H1 (cell line): Measurements from ENCODE around the gene CABCOCO1. TPM values are rescaled to one million over a fixed set of nuclear protein-coding genes. Genes with fewer than 3 reads are reported as not detected.

Experiments
- SRF ChIP-seq: IDR thresholded peaks from 2 replicates; pipeline ENCODE4 v1.6.1; 2011; ENCODE audit warnings: mild to moderate bottlenecking, low read depth, low read length, moderate library complexity
- polyA plus RNA-seq, 7 experiments: library from polyadenylated mRNA; depleted of rRNA in 3 of 7; stranded (reverse) in 5 of 7; unstranded in 2 of 7; fragments of >200 nt in 5 of 7; fragments of 200-250 nt in 2 of 7; gene quantifications; 1 replicate in 5 of 7; 2 replicates in 1 of 7; 4 replicates in 1 of 7; pipeline versions ENCODE4 v1.2.1 to v1.2.3, GENCODE V29; 2011 to 2013; ENCODE audit warnings: missing spikeins in 2 of 7, mixed read lengths in 2 of 7
- total RNA-seq: library from RNA; stranded (reverse); fragmentation: NEBNext Ultra II Directional; extraction: Animal tissue kit (Norgen Biotek cat#: 25700); gene quantifications from 2 replicates; pipeline ENCODE4 v1.2.1, GENCODE V29; 2021

Gene CABCOCO1
- total and polyA plus RNA-seq, 2 of the 8 experiments (the other 6 are each of a cell fraction or from before 2014, with no cell fraction given): not detected

DNA sequence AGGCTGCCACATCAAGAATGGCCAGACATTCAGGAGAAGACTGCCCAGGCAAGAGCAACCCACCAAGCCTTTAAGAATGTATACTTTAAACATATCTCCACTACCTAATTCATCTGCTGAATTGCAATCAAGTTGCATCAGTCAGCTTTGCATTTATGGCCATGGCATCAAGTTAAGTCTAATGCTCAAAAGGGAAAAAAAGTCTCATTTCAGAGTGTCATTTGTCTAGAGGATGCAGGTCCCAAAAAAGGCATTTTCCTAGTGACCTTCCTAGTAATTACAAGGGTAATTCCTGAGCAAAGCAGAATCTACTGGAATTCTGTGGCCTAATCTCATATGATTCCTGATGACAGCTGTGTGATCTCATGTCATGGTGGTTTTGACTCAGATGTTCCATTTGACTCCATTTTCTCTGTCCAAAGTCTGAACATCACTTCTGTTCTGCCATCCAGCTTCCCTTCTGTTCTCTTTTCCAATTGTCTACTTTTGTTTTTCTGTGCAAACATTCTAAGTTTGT lies 7.3 kb upstream of the CABCOCO1 start (continued):
- TF ChIP-seq SRF: no peak
- TF ChIP-seq, all 59 proteins: peak for 0
